ENCODE measurements around the gene ESRP2.

ESRP2 gene

DNA sequence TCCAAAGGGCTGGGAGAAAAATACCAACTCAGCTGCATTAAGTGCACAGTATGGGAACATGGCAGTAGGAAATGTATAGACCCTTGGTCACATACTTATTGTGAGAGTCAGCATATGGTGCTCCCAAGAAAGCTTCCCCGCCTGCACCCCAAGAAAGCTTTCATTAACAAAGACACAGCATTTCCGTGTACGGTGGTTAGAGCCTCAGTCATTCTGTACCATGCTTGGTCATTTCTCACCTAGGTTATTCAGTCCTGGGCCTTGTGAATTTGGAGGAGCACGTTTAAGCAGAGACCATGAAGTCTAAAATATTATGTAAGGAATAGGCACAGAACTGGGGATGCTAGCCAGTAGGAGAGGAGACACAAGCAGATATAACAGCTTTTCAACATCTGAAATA, 56.1 kb downstream of the ESRP2 start:
- TF ChIP-seq, protein P1, sequence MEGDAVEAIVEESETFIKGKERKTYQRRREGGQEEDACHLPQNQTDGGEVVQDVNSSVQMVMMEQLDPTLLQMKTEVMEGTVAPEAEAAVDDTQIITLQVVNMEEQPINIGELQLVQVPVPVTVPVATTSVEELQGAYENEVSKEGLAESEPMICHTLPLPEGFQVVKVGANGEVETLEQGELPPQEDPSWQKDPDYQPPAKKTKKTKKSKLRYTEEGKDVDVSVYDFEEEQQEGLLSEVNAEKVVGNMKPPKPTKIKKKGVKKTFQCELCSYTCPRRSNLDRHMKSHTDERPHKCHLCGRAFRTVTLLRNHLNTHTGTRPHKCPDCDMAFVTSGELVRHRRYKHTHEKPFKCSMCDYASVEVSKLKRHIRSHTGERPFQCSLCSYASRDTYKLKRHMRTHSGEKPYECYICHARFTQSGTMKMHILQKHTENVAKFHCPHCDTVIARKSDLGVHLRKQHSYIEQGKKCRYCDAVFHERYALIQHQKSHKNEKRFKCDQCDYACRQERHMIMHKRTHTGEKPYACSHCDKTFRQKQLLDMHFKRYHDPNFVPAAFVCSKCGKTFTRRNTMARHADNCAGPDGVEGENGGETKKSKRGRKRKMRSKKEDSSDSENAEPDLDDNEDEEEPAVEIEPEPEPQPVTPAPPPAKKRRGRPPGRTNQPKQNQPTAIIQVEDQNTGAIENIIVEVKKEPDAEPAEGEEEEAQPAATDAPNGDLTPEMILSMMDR (IDR thresholded peaks at IDR 0.05) = no peak
- Histone ChIP-seq H3K4me2 (ENCODE audit: low read length) (no peak overlapping the region), H3K27me3 (ENCODE audit: control insufficient read depth, insufficient read depth, low read length) (no peaks in the 10 kb centered on the region), H3K79me2 (peaks cover 8% of the 10 kb centered on the region), H3K9ac (no peak overlapping the region), H3K4me1 (no peaks in the 10 kb centered on the region), H3K27ac (no peak overlapping the region), H3K36me3 (ENCODE audit: control insufficient read depth, insufficient read depth, low read length) (no peaks in the 10 kb centered on the region), H3K9me3 (ENCODE audit: control insufficient read depth, low read length) (no peaks in the 10 kb centered on the region), H3K4me3 (ENCODE audit: low read depth, low read length) (no peak overlapping the region), H2AFZ (no peak overlapping the region)

DNA sequence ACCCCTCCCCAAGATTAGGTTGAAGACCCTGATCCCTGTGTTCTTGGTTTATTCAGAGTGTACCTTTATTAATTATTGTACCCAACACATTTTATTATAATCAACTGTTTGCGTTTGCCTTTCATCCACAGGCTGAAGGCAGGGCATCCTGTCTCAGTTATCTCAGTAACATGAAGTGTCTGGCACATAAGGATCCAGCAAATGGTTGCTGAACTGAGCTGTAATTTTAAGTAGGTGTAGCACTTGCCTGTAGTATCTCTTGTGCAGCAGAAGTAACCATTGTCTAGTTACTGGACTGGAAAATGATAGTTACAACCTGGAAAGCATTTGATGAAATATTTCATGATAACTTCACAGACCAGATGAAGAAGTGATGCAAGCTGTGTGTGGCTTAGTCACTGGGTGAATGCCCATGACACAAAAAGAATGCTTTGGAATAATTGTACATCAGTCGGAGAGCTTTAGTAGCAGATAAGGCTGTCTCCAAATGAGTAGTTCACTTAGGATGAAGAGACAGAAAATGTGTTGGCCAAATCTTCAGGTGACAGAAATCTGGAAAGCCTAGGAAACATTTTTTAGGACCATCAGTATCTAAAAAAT, 56.6 kb downstream of the ESRP2 start:
- Histone ChIP-seq H3K27ac (no peak overlapping the region), H3K9me3 (ENCODE audit: control insufficient read depth, low read length) (no peaks in the 10 kb centered on the region), H3K9ac (no peak overlapping the region), H3K4me3 (ENCODE audit: low read depth, low read length) (no peak overlapping the region), H3K4me2 (ENCODE audit: low read length) (no peak overlapping the region), H3K36me3 (ENCODE audit: control insufficient read depth, insufficient read depth, low read length) (no peaks in the 10 kb centered on the region), H3K27me3 (ENCODE audit: control insufficient read depth, insufficient read depth, low read length) (no peaks in the 10 kb centered on the region), H3K4me1 (no peaks in the 10 kb centered on the region), H2AFZ (no peak overlapping the region), H3K79me2 (peaks cover 8% of the 10 kb centered on the region)
- TF ChIP-seq, protein P1 (IDR thresholded peaks at IDR 0.05) = no peak

All from parathyroid adenoma (tissue), 2 donors.